Right renal cortex interstitium (tissue), 3 donors: ENCODE measurements around the gene RPN1. TPM values are rescaled to one million over a fixed set of nuclear protein-coding genes. Genes with fewer than 3 reads are reported as not detected.
"Not testable (repeated sequence)": the region's sequence is repeated elsewhere in the genome, so short reads cannot be mapped to it uniquely, and the experiment has no call there.

Experiments
- DNase-seq, 3 donors: peaks; one replicate each; pipeline ENCODE4 v3.0.0-alpha.2; 2013; ENCODE audit warnings: low read depth in 3 of 3, low spot score in 2 of 3
- polyA plus RNA-seq, 3 donors: library from polyadenylated mRNA; unstranded; fragments of 120-200 nt; gene quantifications; one replicate each; pipeline ENCODE4 v1.2.1, GENCODE V29; 2013; ENCODE audit not compliant: insufficient read length in 3 of 3

The RPN1 gene
- polyA plus RNA-seq, 3 donors, result 217 to 243 (median 232) TPM

DNA sequence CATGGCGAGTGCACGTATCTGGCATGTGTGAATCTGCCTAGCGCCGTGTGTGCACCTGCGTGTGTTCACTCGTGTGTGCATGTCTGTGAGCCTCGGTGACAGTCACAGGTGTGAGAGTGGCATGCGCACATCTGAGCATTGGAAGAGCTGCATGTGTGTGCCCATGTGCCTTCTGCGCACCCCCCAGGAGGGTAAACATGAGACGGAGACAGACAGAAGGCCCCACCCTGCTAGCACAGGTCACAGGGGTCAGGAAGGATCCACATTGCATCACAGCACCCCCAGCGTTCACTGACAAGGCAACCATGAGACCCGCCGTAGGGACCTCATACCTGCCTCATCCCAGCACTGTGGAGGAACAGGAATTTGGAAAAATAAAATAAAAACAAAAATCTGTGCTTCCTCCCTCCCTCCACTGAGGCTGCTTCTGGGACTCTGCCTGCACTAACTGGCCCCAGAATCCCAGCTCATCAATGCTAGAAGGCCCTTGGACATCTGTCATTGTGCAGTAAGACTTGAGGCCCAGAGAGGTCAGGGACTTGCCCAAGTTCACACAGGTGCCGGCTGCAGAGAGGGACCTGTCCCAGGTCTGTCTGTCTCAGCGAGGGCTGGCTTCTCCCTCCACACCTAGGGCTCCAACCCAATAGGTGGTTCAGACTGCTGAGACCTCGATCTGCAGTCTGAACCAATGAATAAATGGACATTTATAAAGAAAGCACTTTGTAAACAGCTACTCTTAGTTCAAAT is 37.4 kb downstream of the RPN1 start:
- no peak for DNase-seq

DNA sequence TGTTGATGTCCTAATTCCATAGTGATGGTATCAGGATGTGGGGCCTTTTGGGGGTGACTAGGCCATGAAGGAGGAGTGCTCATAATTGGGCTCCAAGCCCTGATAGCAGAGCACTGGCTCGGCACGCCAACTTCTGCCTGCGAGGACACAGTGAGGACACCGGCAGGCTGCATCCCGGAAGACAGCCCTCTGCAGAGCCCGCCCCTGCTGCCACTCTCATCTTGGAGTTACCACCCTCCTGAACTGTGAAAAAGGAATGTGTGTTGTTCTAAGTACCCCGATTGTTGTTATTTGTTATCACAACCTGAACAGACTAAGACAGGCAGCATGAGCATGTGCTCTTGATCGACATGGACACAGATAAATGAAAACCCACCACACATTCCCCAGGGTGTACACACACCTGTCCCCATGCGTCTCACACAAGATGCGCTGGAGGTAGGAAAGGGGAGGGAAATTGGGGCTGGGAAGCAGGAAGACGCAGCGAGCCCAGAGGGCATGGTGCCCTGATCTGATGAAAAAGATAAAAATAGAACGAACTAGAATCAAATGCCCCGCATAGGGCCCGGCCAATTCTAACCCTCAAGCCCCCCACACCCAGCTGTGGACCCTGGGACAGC is 40.1 kb downstream of the RPN1 start:
- DNase-seq, result no peak

DNA sequence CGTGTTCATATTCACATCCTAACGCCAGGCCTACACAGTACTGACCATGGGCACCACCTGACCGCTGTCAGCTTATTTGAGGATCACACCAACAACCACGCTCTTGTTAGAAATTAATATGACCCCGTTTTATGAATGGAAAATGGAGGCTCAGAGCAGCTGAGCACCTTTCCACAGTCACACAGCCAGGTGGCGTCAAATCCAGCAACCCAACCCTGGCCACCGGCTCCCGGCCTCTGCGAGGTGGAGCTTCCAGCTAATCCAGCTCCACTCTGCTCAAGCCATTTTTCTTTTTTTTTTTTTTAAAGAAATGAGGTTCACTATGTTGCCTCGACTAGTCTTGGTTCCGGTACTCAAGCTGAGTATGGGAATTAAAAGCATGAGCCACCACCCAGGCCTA is 41.3 kb downstream of the RPN1 start:
- DNase-seq, result no peak

DNA sequence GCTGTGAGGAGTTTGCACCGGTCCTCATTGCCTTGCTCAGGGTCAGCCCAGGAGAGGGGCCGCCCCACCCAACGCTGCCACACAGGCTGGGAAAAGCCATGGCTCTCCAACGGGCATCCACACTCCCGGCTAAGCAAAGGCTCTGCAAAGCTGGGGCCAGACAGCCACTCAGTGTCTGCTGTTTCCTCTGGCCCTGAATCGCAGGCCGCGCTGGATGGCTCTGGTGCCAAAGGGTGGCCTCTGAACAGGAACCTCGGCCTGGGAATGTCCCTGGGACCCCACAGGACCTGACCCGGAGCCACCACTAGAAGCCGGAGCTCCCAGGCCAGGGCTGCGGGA is 42.9 kb downstream of the RPN1 start:
- DNase-seq, result no peak

DNA sequence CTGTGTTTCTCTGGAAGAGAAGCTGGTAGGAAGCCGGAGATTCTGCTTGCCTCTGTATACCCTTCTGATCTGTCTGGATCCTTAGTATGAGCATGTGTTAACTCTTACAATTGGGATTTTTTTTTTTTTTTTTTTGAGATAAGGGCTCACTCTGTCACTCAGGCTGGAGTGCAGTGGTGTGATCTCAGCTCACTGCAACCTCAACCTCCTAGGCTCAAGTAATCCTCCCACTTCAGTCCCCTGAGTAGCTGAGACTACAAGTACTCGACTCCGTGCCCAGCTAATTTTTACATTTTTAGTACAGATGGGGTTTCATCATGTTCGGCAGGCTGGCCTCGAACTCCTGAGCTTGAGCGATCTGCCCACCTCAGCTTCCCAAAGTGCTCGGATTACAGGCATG is 44.5 kb downstream of the RPN1 start:
- DNase-seq, result no peak

DNA sequence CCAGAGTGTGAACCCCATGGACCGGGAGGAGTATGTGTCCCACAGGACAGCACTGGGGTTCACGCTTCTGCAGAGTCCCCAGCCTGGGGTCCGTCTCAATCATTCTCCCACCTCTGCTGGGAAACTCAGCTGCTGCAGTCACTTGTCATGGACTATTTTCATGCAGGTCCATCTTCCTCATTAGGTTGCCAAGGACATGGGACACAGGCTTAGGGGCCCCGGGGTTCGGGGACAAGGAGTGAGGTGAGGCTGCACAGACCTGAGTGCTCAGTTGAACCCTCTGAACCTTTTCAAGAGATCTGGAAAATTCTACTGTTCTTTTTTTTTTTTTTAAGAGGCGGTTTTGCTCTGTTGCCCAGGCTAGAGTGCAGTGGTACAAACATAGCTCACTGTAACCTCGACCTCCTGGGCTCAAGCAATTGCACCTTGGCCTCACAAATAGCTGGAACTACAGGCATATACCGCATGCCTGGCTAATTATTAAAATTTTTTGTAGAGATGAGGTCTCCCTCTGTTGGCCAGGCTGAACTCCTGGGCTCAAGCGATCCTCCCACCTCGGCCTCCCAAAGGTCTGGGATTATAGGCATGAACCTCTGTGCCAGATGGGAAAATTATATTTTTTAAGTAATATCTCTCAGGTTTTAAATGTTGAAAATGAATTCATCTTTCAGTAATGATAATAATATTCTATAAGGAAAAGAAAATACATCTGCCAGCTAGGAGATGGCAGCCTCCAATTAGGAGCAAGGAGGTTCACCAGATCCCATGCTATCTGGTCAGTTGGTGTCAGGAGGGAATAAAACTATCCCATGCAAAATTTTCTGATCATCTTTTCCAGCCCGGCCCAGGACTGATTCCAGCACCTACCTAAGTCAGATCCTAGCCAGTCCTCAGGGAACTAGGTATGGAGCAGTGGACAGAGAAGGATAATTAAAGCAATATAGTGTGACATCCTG is 45.2 kb downstream of the RPN1 start:
- DNase-seq, result no peak

DNA sequence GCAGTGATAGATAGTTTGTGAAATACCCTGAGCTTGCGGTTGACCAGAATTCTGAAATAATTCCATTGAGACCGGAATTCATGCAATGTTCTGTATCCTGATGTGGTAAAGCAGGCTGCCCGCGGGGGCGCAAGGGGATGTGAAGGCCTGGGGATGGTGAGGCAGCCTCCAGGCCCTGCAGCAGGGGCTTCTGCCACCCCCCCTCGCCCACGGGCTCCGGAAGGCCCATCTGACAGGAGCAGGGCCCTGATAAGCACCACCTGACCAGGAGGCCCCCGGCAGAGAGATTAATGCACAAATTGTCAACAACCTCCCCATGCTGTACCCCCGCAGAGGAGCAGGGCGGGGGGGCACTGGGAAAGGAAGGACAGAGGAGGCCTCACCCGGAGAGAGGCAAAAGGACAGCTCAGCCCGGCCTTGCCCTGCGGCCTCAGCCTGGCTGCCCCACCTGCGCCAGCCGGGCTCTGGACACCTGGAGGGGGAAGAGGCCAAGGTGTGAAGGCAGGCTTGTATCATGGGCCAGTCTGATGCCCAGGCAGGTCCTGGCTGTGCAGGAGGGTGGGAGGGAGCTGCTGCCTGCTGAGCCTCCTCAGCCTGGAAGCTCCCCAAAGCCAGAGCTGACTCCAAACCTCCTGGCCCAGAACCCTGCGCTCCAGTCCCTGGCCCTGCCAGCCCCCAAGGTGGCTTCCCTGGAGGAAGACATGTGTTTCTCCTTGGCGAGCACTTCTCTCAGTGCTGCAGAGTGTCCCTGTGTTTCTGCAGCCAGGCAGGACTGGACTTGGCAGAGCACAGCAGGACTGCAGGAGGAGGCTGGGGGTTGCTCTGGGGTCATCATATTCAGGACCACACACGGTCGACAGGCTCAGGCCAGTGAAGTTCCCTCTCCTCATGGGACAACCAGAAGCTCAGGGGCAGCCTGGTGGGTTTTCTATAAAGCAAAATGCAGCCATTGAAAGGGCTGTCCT is 46.5 kb downstream of the RPN1 start:
- DNase-seq, result no peak

DNA sequence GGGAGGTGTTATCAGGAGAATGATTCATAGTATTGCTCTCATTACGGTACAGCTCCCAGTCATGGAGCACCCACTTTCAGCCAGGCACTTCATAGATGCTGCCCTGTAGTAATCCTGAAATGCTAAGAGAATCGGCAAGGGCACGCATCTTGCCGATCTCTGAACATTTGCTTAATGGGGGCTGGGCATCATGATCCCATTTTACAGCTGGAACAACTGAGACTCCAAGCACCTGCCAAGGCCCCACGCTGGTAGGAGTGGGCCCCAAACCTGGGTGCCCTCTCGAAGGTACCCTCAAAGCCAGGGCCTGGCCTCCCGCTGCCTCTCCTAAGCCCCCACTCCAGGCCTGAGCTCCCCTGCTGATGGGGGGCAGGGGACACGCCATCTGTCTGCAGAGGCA is 47.3 kb downstream of the RPN1 start:
- no peak for DNase-seq

DNA sequence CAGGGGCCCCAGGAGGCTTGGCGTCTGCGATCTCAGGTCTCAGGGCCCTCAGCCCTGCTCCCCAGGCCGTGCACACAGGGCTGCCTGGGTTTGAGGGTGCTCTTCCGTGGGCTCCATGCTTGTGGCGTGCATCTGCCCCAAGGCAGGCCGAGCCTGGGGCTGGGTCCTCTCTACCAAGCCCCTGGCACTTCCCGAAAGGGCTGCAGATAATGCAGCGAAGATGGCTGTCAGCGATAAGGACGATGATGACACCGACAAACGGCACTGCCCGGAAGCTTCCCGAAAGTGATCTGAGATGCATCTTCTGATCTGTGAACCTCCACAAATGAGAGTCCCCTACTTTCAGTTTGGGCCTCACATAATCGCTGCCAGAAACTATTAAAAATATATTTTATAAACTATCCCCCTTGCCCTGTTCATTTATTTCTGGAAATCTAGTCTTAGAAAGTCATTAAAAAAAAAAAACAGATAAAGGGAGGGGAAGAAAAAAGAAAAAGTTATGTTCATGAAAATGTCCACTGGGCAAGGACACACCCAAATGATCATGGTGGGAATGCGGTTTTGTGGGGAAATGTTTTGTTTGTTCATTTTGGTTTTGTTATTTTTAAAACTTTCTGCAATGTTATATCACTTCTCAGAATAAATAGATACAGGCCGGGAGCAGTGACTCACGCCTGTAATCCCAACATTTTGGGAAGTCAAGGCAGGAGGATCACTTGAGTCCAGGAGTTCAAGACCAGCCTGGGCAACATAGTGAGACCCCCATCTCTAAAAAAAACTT is 51.5 kb downstream of the RPN1 start:
- DNase-seq, result no peak

DNA sequence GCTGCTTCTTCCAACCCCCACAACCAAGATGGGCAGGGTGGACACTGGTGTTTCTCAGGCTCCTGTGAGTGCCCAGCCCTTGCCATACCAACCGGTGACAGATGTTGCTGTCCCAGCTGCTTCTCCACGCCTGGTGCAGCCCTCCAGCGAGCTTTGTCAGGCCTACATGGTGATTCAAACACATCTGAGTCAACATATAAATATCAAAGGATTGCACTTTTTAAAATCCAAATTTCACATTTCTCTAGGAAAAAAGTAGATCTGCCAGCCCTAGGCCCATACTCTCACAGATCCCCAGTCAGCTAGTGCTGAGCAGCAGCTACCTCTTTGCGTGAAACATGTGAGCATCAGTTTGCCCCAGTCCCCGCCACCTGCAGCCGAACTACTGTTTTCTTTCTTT is 52.7 kb downstream of the RPN1 start:
- no peak for DNase-seq

DNA sequence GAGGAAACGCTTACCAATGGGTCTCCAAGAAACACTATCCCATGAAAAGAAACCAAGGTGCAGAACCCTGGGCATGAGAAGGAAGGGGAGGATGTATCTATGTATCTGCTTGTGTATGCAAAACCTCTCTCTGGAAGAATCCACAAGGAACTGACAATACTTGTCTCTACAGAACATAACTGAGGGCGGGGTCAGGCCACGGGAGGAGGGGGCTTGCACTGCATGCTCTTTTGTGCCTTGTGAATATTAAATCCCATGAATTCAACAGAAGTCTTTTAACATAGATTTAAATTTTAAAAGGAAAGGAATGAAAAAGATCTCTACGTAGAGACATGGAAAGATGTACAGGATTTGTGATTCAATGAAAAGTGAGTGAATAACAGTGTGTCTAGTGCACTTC is 57.8 kb downstream of the RPN1 start:
- no peak for DNase-seq

DNA sequence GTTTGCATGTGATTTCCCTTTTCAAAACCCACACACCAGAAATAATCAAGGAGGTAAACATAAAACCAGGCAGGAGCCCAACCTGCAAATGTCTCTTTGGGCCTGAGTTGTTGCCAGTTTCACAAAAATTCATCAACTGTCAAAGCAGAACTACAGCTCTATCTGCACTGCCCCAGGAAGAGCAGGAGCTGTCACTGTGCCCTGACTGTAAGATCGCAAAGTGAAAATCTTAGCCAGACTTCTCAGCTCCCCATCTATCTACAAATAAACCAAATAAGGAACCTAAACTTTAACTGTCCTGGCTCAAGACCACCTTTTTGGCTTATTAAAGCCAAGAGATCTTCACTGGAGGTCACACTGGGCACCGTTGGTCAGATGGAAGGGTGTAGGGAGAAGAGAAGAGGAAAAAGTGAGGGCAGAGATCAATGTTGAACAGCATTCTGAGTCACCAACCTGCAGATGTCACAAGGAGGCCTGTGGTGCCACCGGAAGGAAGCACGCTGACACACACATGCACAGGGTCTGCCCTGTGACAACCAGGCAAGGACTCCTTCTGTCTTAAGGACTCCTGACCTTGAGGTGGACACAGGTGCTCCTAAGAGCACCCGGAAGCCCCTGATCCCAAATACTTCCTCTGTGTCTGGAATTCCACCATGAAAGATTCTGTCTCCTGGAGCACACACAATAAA is 58.7 kb downstream of the RPN1 start:
- no peak for DNase-seq

DNA sequence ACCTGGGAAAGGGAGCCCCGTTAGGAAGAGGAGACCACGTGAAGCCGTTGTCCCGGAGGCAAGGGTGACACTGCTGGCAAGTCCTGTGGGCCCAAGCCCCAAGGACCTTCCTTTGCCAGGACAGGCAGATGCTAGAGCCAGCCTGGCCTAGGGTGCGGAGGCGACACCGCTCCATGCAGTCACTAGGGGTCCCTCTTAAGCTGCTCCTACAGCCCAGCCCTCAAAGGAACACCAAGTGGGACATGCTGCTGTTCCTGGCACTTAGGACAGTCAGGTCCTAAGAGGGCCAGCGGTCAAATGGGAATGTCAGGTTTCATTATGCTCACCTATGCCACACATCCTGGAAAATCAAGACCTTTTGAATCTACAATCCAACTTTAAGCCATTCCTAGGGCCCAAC is 59.7 kb downstream of the RPN1 start:
- DNase-seq, result no peak

DNA sequence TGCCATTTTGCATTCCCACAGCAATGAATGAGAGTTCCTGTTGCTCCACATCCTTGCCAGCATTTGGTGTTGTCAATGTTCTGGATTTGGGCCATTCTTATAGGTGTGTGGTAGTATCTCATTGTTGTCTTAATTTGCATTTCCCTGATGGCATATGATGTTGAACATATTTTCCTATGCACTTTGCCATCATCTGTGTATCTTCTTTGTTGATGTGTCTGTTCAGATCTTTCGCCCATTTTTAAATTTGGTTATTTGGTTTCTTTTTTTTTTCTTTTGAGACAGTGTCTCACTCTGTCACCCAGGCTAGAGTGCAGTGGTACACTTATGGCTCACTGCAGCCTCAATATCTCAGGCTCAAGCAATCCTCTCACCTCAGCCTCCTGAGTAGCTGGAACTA is 60.6 kb downstream of the RPN1 start:
- DNase-seq, result not testable (repeated sequence)

DNA sequence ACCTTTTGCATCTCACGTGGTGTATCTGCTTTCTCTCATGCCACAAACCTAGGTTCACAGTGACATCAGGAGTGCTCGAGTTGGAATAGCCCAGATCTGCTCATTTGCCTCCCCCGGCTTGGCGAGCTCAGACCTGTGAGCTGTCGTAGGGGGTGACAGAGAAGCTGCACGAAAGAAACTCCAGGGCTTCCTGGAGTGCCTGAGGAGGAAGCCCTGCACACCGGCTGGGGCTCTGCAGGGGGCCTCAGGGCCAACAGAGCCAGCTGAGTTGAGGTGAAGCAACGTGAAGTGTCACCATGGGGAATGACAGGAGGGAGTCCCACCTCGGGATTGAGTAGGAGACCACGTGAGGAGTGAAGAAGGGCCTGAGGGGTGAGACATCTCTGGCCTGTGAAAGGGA is 62.5 kb downstream of the RPN1 start:
- DNase-seq, result no peak

DNA sequence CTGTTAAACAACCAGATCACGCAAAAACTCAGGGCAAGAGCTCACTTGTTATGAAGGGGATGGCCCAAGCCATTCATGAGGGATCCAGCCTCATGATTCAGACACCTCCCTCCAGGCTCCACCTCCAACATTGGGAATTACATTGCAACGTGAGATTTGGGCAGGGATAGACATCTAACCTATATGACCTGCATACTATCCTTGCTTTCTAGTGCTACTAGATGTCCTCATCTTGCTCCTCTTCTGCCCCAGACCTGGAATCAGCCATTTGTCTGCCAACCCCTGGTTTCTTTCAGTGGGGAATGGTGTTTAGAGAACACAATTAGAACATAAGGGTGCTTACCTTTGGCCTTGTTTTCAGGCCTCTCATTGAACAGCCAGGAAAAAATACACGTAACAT is 63.2 kb downstream of the RPN1 start:
- DNase-seq, result no peak

DNA sequence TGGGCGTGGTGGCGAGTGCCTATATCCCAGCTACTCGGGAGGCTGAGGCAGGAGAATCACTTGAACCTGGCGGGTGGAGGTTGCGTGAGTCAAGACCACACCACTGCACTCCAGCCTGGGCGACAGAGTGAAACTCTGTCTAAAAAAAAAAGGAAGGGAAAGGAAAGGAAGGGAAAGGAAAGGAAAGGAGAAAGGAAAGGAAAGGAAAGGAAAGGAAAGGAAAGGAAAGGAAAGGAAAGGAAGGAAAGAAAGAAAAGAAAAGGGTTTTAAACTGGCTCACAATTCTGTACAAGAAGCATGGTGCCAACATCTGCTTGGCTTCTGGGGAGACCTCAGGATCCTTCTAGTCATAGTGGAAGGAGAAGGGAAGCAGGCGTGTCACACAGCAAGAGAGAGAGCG is 63.7 kb downstream of the RPN1 start:
- not testable (repeated sequence) for DNase-seq

DNA sequence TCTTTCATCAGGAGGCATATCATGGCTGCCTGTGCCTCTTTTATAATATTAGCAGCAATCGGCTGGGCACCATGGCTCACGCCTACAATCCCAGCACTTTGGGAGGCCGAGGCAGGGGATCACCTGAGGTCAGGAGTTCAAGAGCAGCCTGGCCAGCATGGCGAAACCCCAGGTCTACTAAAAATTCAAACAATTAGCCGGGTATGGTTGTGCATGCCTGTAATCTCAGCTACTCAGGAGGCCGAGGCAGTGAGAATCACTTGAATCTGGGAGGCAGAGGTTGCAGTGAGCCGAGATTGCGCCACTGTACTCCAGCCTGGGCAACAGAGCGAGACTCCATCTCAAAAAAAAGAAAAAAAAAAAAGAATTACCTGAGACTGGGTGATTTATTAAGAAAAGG is 64.2 kb downstream of the RPN1 start:
- not testable (repeated sequence) for DNase-seq

DNA sequence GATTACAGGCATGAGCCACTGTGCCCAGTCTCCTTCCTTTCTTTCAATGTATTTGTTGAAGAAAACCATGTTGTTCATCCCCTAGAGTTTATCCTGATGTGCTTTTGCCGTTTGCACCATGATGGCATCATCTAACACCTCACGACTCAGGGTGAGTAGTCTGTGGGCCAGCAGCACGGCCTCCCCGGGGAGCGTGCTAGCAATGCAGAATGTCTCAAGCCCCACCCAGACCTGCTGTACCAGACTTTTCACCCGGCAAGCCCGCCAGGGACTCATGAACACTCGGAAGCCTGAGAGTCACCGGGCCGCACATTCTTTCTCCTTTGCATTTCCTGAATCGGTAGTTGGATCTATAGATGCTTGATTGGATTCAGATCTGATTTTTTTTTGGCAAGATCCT is 64.6 kb downstream of the RPN1 start:
- DNase-seq, result no peak
